Bone marrow (tissue), 2 donors: ENCODE results near the gene NOTCH4.
"Not testable (repeated sequence)": the region's sequence is repeated elsewhere in the genome, so short reads cannot be mapped to it uniquely, and the experiment has no call there.

Experiments
- DNase-seq, 2 donors: peaks; one replicate each; lab custom pipeline; 2025; lab: John Stamatoyannopoulos, UW

Gene NOTCH4

DNA sequence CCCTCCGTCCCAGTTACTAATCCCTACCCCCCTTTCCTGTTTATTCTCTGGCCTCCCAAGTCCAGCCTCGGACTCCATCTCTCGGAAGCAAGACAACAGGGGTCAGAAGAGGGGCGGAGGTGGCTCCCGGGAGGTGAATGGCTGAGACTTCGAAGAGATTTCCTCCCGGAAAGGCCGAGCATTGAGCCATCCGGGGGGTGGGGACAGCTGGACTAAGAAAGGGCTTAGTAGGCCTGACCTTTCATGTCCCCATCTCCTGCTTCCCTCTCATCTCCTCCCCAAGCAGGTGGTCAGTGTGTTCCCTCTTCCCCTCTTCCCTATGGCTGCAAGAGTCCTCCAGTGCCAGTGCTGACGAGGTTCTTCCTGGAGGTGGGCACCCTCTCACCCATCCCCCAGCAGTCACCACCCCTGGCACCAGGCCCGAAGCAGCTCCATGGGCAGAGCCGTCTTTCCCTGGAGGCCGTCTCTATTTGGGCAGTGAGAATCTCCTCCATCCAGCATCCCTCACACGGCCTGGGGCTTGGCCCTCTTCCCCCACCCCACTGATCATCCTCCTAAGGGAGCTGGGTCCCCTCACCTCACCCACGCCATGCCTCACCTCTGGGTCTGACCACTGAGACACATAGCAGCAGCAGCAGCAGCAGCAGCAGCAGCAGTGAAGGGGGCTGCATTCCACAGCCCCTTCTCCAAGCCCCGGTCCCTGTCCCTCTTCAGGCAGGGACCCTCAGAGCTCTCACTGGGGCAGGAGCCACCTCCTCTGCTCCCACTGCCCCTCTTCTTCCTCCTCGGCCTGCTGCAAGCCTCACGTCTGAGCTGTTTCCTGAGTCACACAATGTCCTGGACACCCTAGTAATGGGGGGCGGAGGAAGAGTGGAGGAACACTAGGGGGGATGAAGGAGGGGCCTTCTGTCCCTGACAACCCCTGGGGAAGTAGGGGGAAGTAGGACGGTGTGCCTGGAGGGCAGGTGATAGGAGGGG, at the start of gene NOTCH4:
TSS of gene NOTCH4 (minus strand) at position 810 of the 978 bp plus-strand sequence. CDS start at position 671, 139 bp downstream.
- DNase-seq: no peak

DNA sequence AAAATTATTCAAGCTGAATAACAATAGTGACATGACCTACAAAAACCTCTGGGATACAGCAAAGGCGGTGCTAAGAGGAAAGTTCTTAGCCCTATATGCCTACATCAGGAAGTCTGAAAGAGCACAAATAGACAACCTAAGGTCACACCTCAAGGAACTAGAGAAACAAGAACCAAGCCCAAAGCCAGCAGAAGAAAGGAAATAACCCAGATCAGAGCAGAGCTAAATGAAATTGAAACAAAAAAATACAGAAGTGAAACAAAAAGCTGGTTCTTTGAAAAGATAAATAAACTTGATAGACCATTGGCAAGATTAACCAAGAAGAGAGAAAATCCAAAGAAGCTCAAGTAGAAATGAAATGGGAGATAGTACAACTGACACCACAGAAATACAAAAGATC, 47.6 kb upstream of the NOTCH4 start:
- DNase-seq: no peak

DNA sequence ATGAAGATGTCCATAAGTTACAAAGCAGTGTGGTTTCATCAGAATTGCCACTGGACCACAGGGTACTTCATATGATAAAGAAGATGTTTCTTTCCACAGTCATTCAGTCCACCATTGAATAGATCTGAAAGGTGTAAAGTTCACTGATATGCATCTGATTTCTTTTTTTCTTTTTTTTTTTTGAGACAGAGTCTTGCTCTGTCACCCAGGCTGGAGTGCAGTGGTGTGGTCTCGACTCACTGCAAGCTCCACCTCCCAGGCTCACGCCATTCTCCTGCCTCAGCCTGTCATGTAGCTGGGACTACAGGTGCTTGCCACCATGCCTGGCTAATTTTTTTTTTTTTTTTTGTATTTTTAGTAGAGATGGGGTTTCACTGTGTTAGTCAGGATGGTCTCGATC, 44.6 kb upstream of the NOTCH4 start:
- not testable (repeated sequence) for DNase-seq

DNA sequence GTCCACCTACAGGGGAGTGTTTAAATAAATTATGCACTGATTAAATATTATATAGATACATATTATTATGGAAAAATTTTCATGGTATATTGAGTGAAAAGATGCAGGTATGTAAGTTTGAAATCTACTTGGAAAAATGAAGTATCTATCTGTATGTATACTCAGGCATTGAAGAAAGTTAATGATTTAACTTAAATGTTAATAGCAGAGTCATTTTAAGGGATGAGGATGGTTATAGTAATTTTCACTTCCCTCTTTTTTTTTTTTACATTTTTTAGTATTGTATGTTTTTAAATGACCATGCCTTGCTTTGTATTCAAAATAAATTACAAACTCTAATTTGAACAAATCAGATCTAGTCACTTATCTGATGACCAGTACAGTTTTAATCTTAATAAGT, 43.2 kb upstream of the NOTCH4 start:
- DNase-seq: no peak

DNA sequence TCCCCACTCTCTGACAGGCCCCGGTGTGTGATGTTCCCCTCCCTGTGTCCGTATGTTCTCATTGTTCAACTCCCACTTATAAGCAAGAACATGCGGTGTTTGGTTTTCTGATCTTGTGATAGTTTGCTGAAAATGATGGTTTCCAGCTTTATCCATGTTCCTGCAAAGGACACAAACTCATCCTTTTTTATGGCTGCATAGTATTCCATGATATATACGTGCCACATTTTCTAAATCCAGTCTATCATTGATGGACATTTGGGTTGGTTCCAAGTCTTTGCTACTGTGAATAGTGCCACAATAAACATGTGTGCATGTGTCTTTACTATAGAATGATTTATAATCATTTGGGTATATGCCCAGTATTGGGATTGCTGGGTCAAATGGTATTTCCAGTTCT, 33.4 kb upstream of the NOTCH4 start:
- not testable (repeated sequence) for DNase-seq

DNA sequence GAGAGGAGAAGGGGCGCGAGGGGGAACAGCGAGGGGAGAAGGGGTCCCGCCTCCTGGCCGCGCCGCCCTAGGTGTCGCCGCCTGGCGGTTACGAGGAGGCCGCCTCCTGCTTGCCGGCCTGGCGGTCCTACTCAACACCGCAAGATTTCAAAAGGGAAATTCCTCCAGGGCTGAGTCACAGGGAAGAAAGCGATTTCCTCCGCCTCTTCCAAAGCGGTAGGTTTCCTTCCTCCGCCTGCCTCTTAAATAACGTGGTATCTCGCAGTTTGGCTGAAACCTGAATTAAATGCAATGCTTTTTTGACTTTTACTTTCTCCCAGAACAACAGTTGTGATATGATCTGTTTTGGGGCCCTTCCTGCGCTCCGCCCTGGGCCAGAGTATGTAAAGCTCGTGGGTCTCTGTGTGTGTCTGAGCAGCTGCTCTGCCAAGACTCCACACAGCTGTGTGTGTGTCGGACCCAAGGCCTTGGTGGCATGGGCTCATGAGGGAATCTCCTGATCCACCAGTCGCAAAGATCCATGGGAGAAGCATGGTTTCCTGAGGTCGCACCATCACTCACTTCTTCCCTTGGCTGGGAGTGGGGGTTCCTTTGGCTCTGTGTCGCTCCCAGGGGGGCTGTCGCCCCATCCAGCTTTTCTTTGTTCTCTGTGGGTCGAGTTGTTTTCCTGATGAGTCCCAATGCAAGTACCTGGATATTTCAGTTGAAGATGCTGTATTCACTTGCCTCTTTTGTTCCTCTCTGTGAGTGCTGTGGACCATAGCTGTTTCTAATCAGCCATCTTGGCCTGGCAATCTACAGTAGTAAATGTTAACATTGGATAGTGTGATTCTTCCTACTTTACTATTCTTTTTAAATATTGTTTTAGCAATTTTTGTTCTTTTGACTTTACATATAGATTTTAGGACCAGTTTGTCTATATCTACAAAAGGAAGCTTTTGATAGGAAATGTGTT, 31.6 kb upstream of the NOTCH4 start:
- peak in 1 of 2 donors; percentile 24 for DNase-seq

DNA sequence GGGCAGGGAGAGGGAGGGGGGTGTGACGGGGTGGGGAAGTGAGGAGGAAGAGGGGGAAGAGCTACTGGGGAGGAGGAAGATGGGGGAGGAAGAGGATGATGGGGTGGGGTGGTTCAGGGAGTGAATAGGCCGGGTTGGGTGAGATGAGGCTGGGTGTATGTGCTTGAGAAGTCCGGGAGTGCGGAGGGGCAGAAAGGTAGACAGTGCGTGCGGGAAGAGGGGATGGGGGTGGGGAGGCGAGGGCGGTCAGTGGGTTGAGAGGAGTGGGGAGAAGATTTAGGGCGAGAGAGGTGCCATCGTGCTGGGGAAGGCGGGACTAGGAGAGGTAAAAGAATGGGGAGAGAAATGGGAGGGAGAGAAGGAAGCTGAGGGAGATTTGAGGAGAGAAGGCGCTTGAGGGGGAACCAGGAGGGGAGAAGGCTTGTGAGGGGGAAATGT, 30.9 kb upstream of the NOTCH4 start:
- DNase-seq: no peak

DNA sequence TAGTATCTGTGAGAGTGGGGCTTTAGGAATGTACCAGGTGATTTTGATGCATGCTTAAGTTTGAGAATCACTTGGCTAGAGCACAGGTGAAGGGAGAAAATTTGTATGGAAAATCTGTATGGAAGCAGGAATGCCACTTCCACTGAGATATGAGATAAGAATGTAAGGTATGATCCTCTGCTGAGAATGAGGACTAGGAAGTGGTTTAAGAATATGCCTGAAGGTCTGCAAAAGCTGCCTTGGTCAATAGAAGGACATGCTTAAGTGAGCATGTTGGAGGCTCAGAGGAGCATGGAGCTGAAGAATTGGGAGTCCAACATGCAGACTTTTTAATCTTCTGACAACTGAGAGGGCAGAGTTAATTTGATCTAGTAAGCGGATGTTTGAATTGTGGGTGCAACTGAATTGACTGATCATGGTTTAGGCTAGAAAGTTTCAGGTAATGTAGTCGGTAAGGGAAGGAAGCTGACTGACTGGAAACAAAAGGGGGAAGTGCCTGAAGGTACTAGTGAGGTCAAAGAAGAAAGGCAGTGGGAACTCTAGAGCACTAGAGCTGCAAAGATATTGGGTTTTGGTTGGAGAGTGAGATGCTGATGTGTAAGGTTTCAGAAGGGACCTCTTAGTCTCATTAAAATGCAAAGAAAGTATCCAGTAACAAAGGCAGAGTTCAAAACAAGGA, 28.6 kb upstream of the NOTCH4 start:
- DNase-seq: no peak

DNA sequence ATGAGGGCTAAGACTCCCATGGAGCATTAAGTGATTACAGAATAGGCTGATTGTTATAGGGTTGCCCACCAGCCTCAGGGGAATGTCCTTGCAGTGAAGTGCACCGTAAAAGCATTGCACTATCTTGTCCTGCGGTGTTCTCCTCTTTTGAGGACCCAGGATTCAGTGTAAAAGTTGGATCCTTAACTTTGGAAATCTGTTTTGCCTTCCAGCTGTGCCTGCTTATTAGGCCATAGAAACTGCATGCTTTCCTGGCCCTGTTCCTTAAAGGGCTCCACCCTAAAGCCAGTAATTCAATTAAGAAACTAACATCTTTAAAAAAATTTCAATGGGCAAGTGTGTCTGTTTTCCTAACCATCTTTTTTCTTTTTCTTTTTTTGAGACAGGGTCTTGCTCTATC, 25.4 kb upstream of the NOTCH4 start:
- no peak for DNase-seq

DNA sequence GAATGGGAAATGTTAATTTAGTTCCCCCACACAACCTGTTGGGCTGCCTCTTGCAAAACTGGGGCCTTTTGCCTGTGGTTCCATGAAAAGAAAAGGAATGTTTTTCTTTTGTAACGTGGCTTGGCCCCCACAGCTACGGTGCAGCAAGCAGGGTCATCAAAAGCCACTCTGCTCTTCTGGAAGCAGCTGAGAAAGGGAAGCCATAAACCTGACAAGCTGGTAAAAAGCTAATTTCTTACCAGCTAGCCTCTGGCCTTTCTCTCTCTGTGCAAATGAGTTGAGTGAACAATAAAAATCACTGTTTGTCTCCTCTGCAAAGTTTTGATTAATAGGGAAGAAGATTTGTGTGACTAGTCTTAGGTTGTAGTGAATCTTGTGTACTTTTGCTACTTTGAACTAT, 23.5 kb upstream of the NOTCH4 start:
- no peak for DNase-seq

DNA sequence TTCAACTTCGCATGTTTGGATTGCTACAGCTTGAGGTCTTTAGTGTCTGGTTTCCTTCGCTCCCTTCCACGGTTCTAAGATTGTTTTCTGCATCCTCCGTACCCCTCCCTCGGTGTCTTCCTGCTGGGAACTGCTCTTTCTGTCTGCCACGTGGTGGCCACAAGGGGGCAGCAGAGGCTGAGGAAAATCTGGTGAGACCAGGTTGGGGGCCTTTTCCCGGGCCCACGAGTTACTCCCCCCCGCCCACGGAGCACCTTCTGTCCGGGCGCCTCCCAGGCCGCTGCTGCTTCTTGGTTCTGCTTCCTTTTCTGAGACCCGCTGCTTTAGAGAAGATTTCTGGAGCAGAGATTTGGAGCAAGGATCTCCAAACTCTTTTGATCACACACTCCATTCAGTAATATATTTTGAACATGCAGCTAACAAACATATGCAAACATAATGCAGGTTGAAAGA, 21.1 kb upstream of the NOTCH4 start:
- peak in 1 of 2 donors; percentile 36 for DNase-seq

DNA sequence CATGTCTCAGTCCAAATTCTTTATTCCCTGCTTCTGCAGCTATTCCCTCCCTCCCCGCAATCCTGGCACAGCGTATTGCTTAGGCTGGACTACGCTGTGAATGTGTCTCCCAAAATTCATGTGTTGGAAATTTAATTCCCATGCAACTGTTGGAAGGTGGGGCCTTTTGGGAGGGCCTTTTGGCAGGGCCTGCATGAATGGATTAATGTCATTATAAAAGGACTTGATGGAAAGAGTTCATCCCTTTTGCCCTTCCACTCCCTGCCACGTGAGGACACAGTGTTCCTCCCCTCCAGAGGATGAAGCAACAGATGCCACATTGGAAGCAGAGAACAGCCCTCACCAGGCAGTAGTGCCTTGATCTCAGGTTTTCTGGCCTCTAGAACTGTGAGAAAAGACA, 20.4 kb upstream of the NOTCH4 start:
- DNase-seq: no peak

DNA sequence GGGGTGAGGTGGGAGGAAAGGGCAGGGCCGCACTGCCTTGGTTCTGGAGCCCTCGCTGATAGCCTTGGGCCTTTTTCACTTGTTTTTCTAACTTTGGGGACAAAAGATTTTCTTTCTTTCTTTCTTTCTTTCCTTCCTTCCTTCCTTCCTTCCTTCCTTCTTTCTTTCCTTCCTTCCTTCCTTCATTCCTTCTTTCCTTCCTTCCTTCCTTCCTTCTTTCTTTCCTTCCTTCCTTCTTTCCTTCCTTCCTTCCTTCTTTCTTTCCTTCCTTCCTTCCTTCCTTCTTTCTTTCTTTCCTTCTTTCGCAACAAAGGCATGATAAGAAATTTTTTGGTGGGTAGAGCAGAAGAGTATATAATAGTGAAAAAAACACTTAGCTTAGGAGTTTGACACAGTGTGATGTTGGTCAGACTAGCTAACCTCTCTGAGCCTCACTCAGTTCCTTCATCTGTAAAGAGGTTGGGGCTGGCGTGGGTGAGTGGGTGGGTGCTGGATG, 18.5 kb upstream of the NOTCH4 start:
- not testable (repeated sequence) for DNase-seq

DNA sequence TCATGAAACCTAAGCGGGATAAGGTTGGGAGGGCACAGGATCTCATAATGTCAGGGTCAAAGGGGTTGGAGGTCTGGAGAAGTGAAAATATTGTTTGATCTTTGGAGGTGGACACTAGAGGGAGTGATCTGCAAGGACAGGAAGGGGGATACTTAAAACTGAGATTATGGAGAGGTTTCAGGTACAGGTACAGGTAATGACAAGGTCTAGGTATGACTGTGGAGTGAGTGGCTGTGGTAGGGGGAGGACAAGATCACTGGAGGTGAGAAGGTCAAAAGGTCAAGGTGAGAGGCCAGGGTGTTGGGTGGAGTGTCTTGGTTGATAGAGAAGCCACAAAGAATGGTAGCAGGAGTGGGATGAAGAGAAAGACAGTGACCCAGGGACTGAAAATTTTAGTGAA, 16.8 kb upstream of the NOTCH4 start:
- DNase-seq: no peak

DNA sequence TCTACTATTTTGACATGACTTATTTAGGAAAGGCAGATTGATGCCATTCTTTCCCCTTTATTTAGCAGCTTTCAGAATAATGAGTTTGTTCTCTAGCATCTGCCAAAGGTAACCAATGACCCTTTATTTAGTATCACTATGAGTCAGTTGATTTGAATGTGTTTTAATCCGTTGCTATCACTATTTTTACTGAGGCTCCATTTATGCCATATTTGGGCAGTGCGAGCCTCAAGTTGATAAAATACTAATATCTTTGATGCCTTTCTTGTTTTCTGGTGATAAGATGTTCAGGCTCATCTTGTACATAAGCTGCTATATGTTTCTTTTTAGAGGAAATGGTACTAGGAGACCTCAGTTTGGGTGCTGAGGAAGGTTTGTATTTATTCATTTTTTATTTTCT, 15.6 kb upstream of the NOTCH4 start:
- no peak for DNase-seq

DNA sequence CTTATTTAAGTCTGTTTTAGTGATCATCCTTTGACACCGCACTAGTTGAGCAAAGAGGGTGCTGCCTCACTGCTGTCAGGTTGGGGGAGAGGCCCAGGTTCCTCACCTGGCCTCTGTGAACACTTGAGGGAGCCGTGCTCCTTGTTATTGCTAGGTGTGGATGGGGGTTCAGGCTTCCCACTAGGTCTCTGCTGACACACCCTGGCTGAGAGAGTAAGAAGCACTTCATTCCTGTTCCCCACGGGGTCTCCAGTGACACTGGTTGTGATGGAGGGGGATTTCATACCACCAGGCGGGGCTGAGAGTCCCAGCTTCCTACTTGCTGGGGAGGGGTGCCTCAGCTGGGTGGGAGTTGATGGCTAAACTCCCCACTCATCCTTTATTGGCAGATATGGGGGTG, 11.1 kb upstream of the NOTCH4 start:
- no peak for DNase-seq

DNA sequence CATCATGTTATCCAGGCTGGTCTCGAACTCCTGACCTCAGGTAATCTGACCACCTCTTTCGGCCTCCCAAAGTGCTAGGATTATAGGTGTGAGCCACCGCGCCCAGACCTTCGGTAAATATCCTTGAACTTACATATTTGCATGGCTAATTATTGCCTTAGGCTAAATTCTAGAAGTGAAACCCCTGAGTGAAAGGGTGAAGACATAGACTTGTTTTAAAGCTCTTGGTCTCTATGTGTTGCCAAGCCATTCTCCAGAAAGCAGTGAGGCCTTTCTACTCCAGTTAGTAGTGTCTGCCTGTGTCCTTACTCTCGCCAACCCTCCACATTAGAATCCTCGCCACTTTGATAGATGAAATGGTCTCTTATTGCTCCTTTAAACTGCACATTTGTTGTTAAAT, 2.6 kb upstream of the NOTCH4 start:
- DNase-seq: no peak

DNA sequence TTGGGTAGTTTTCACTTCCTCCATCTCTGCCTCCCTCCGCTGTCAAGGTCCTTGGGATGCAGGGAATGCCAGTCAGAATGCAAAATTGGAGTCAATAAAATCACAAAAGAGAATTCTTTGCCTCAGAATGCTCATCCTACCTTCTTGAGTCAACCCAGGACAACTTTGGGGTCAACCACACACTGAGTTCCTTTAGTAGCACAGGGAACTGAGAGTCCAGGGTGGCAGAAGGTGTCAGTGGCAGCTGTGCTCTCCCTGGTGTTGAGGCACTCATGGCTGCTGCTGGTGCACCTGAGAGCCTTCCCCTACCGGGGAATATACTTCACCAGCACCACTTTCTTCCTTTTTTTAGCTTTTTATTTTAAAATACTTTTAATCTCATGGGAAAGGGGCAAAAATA, 829 bp upstream of the NOTCH4 start:
- DNase-seq: no peak

DNA sequence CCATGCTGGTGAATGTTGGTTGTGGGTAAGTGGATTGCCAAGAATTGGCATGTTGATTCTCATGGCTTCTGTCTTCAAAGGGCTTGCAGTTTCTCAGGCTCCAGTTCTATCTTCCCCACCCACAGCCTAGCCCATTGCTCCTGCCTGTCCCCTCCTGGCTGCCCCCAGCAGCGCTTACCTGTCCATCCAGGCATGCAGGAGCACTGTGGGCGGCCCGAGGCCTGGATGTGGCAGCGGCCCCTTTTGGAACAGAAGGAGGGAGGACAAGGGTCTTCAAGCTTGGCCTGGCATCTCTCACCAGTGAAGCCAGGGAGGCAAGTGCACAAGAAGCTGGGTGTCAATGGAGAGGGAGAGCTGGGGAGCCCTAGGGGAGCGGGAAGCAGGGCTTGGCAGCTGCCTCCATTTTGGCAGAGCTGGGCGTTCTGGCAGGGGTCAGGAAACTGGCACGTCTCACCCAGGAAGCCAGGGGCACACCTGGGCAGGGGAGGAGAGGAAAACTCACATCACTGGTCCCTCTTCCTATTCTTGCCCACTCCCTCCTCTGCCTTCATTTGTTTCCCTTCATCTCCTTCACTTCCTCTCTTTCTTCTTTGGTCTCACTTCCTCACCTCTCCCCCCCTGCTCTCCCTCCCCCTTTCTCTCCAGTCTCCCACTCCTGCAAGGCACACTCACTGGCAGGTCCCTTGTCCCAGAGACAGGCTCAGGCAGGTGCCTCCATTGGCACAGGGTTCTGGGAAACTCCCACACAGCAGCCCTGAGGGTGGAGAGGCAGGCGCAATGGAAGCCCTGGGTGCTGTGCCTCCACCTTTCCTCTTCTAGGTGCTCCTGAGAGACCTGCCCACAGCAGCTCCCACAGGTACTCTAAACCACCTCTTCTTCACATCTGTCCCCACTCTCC, 1.3 kb downstream of the NOTCH4 start:
- DNase-seq: no peak

DNA sequence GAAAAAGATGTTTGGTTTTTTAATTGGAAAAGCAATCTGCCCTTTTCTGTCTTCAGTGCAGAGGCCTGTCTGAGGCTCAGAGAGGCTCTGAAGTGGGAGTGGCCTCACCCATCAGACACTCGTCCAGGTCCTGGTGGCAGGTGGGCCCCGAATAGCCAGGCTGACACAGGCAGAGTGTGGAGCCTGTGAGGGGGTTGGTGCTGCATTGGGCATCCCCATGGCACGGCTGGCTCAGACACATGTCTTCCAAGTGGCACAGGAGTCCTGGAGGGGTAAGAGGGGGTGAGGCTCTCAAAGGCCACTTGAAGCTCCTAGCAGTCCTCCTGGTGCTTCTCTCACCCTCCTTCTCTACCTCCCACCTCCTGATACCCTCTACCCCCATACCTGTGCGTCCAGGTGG, 3.8 kb downstream of the NOTCH4 start:
- DNase-seq: no peak

DNA sequence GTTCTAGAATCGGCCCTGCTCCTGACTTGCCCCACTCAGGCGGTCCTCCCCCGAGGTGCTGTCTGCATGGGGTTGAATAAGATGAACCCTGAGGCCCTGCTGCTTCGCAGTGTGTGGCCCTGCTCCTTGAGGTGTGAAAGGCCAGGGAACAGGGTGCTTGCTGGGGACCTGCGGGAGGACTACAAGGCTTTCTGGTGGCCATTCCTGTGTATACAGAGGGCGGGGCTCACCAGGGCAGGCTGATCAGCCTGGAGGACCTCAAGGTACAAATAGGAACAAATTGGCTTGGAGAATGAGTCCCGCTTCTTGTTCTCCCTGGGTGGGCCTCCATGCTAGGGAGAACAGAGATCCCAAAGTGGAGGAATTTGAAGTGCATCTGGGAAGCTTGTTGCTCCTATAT, 5.7 kb downstream of the NOTCH4 start:
- no peak for DNase-seq
